ENCODE results near the gene ATXN1. TPM values are rescaled to one million over a fixed set of nuclear protein-coding genes. Genes with fewer than 3 reads are reported as not detected.

ATXN1 gene
- total and polyA plus RNA-seq, 2 donors from 2014 or later: 4.2 to 58.2 TPM

GRCh38 chr6:16476861-16477260 lies 284.4 kb downstream of the ATXN1 start:
- Histone ChIP-seq H3K9ac (ENCODE audit: low read length in 3 of 3) (no peak overlapping the region), H3K9me3 (ENCODE audit: control insufficient read depth in 2 of 3, insufficient read depth in 1 of 3, low read length in 3 of 3) (peaks cover 0 to 5% (median 0%) of the 10 kb centered on the region in 3 donors), H3K36me3 (ENCODE audit: control insufficient read depth in 2 of 3, insufficient read depth in 3 of 3, low read length in 3 of 3) (peaks cover 0 to 2% (median 0%) of the 10 kb centered on the region in 3 donors), H3K4me3 (ENCODE audit: low read length in 3 of 3) (no peak overlapping the region), H3K27me3 (ENCODE audit: control insufficient read depth, insufficient read depth, low read length) (no peaks in the 10 kb centered on the region), H3K4me1 (ENCODE audit: control insufficient read depth in 2 of 3, insufficient read depth in 2 of 3, low read depth in 1 of 3, low read length in 3 of 3) (peaks cover 0 to 5% (median 0%) of the 10 kb centered on the region in 3 donors), H3K27ac (ENCODE audit: low read depth in 2 of 2, low read length in 2 of 2) (no peak overlapping the region)
- no peak for FAIRE-seq
- no peak for TF ChIP-seq CTCF (IDR thresholded peaks at IDR 0.05; ENCODE audit: borderline replicate concordance, extremely low read depth, insufficient read depth)
- intact Hi-C loops (cut with DNase I): no loop called here
- DNase-seq: no peak

- intact Hi-C loops (cut with DNase I): no loop called here
- Histone ChIP-seq H3K9me3 (ENCODE audit: control insufficient read depth in 2 of 3, insufficient read depth in 1 of 3, low read length in 3 of 3) (peaks cover 0 to 5% (median 0%) of the 10 kb centered on the region in 3 donors), H3K4me3 (ENCODE audit: low read length in 3 of 3) (no peak overlapping the region), H3K36me3 (ENCODE audit: control insufficient read depth in 2 of 3, insufficient read depth in 3 of 3, low read length in 3 of 3) (peaks cover 0 to 2% (median 0%) of the 10 kb centered on the region in 3 donors), H3K27me3 (ENCODE audit: control insufficient read depth, insufficient read depth, low read length) (no peaks in the 10 kb centered on the region), H3K9ac (ENCODE audit: low read length in 3 of 3) (no peak overlapping the region), H3K4me1 (ENCODE audit: control insufficient read depth in 2 of 3, insufficient read depth in 2 of 3, low read depth in 1 of 3, low read length in 3 of 3) (peaks cover 0 to 8% (median 8%) of the 10 kb centered on the region in 3 donors), H3K27ac (ENCODE audit: low read depth in 2 of 2, low read length in 2 of 2) (no peak overlapping the region)
- DNase-seq: no peak
- no peak for FAIRE-seq
- no peak for TF ChIP-seq CTCF (IDR thresholded peaks at IDR 0.05; ENCODE audit: borderline replicate concordance, extremely low read depth, insufficient read depth)
Measured at GRCh38 chr6:16475494-16475781, 285.8 kb downstream of the ATXN1 start.

- FAIRE-seq: no peak
- H3K9me3 ChIP-seq (ENCODE audit: control insufficient read depth in 2 of 3, insufficient read depth in 1 of 3, low read length in 3 of 3): peaks cover 0 to 5% (median 0%) of the 10 kb centered on the region in 3 donors
- TF ChIP-seq CTCF (IDR thresholded peaks at IDR 0.05; ENCODE audit: borderline replicate concordance, extremely low read depth, insufficient read depth): no peak
Measured at GRCh38 chr6:16474772-16475493, 286.3 kb downstream of the ATXN1 start.

More at GRCh38 chr6:16474772-16475493, 286.3 kb downstream of the ATXN1 start:
- H3K27ac ChIP-seq (ENCODE audit: low read depth in 2 of 2, low read length in 2 of 2): no peak overlapping the region
- H3K36me3 ChIP-seq (ENCODE audit: control insufficient read depth in 2 of 3, insufficient read depth in 3 of 3, low read length in 3 of 3): peaks cover 0 to 2% (median 0%) of the 10 kb centered on the region in 3 donors
- peaks cover 0 to 8% (median 8%) of the 10 kb centered on the region in 3 donors for H3K4me1 ChIP-seq (ENCODE audit: control insufficient read depth in 2 of 3, insufficient read depth in 2 of 3, low read depth in 1 of 3, low read length in 3 of 3)
- no peak for DNase-seq
- no peaks in the 10 kb centered on the region for H3K27me3 ChIP-seq (ENCODE audit: control insufficient read depth, insufficient read depth, low read length)
- H3K9ac ChIP-seq (ENCODE audit: low read length in 3 of 3): no peak overlapping the region
- no peak overlapping the region for H3K4me3 ChIP-seq (ENCODE audit: low read length in 3 of 3)
- intact Hi-C loops (cut with DNase I): no loop called here
